Lung (tissue), 12 donors: ENCODE data around the gene UMPS. TPM values are rescaled to one million over a fixed set of nuclear protein-coding genes. Genes with fewer than 3 reads are reported as not detected.
"Not testable (repeated sequence)": the region's sequence is repeated elsewhere in the genome, so short reads cannot be mapped to it uniquely, and the experiment has no call there.

ENCODE experiments used
- ATAC-seq: fragments of 200-7000 bp; cut with Tn5 transposase; one replicate; pipeline ENCODE4 v1.9.1; 2020; ENCODE audit warnings: moderate number of reproducible peaks; ENCODE audit not compliant: insufficient read depth, low FRiP score
- DNase-seq, 3 donors: peaks; one replicate each; pipeline ENCODE4 v3.0.0-alpha.2; 2013 to 2017
- H3K27ac ChIP-seq, 2 donors: one replicate each; pipeline ENCODE4 v1.5.1; 2013; ENCODE audit warnings: mild to moderate bottlenecking in 2 of 2, moderate library complexity in 2 of 2, control low read depth in 1 of 2, inconsistent platforms in 1 of 2, low read depth in 1 of 2, low read length in 1 of 2
- H3K27me3 ChIP-seq, 3 donors: one replicate each; pipeline ENCODE4 v1.5.1; 2013; ENCODE audit warnings: low read length in 2 of 3; ENCODE audit not compliant: control insufficient read depth in 3 of 3, insufficient read depth in 3 of 3
- H3K36me3 ChIP-seq, 4 donors: one replicate each; pipeline ENCODE4 v1.5.1; 2013; ENCODE audit warnings: low read length in 4 of 4, mild to moderate bottlenecking in 1 of 4, moderate library complexity in 1 of 4; ENCODE audit not compliant: control insufficient read depth in 4 of 4, insufficient read depth in 4 of 4
- H3K4me1 ChIP-seq, 5 donors: one replicate each; pipeline ENCODE4 v1.5.1; 2013; ENCODE audit warnings: low read length in 5 of 5, mild to moderate bottlenecking in 2 of 5, moderate library complexity in 1 of 5; ENCODE audit not compliant: control insufficient read depth in 5 of 5, insufficient read depth in 5 of 5
- H3K4me3 ChIP-seq: one replicate; pipeline ENCODE4 v1.5.1; 2013; ENCODE audit warnings: mild to moderate bottlenecking, control low read depth, moderate library complexity
- H3K9ac ChIP-seq, 2 donors: one replicate each; pipeline ENCODE4 v1.5.1; 2013; ENCODE audit warnings: low read length in 2 of 2, control low read depth in 1 of 2; ENCODE audit not compliant: insufficient read depth in 1 of 2
- H3K9me3 ChIP-seq, 4 donors: one replicate each; pipeline ENCODE4 v1.5.1; 2013; ENCODE audit warnings: low read length in 3 of 4, mild to moderate bottlenecking in 1 of 4, moderate library complexity in 1 of 4; ENCODE audit not compliant: control insufficient read depth in 4 of 4, insufficient read depth in 3 of 4
- WGBS, 2 donors: extraction: QIAGEN DNeasy Blood & Tissue Kit; methylation state at CpG; one replicate each; pipeline ENCODE4 v1.1.7; 2013; 5-methylcytosine and 5-hydroxymethylcytosine counted together
- polyA plus RNA-seq, 2 donors: library from polyadenylated mRNA; stranded (reverse); fragments of 200-250 nt; gene quantifications; one replicate each; pipeline ENCODE4 v1.2.1, GENCODE V29; 2013
- total RNA-seq, 2 donors: library from RNA; depleted of rRNA in 1 of 2; stranded (reverse); fragments of >200 nt in 1 of 2; gene quantifications; one replicate each; pipeline ENCODE4 v1.2.1, GENCODE V29; 2014 to 2021
- TF ChIP-seq, protein P1 (sequence below): IDR thresholded peaks from 2 replicates; pipeline ENCODE4 v1.5.1; 2012; ENCODE audit warnings: mild to moderate bottlenecking; ENCODE audit errors: control extremely low read depth, extremely low read depth
- donor health status: control.
- donor health status: control.
- donor health status: Bipolar disorder and iron deficiency.
- donor health status: healthy.
- donor health status: DM: yes; HTN: yes; CAD: no.

UMPS gene
- total and polyA plus RNA-seq, 4 donors, result 17.4 to 27.6 (median 20.4) TPM

- 80% methylated on average over 1 of the region's 1 CpG for WGBS, 2 donors
- peaks cover 0 to 1% (median 0%) of the 10 kb centered on the region in 5 donors for H3K4me1 ChIP-seq
- H3K27me3 ChIP-seq, result no peaks in the 10 kb centered on the region
- no peak overlapping the region for H3K4me3 ChIP-seq
- no peak for DNase-seq
- no peak overlapping the region for H3K27ac ChIP-seq
- peaks cover 0 to 4% (median 0%) of the 10 kb centered on the region in 4 donors for H3K36me3 ChIP-seq
- no peaks in the 10 kb centered on the region for H3K9me3 ChIP-seq
- TF ChIP-seq, protein P1, sequence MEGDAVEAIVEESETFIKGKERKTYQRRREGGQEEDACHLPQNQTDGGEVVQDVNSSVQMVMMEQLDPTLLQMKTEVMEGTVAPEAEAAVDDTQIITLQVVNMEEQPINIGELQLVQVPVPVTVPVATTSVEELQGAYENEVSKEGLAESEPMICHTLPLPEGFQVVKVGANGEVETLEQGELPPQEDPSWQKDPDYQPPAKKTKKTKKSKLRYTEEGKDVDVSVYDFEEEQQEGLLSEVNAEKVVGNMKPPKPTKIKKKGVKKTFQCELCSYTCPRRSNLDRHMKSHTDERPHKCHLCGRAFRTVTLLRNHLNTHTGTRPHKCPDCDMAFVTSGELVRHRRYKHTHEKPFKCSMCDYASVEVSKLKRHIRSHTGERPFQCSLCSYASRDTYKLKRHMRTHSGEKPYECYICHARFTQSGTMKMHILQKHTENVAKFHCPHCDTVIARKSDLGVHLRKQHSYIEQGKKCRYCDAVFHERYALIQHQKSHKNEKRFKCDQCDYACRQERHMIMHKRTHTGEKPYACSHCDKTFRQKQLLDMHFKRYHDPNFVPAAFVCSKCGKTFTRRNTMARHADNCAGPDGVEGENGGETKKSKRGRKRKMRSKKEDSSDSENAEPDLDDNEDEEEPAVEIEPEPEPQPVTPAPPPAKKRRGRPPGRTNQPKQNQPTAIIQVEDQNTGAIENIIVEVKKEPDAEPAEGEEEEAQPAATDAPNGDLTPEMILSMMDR, result no peak
- no peak for ATAC-seq
- H3K9ac ChIP-seq, result no peak overlapping the region
Measured at GRCh38 chr3:124705552-124705951, 24.7 kb upstream of the UMPS start.

DNA sequence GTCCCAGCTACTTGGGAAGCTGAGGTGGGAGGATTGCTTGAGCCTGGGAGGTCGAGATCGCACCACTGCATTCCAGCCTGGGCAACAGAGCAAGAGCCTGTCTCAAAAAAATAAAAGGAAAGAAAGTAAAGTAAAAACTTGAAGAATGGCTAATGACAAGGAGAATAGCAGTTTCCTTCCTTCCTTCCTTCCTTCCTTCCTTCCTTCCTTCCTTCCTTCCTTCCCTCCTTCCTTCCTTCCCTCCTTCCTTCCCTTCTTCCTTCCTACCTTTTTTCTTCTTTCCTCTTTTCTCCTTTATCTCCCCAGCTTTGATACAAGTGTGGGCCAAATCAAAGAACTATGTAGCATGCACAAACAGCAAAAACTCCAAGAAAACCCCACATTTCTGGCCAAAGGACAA is 23.0 kb upstream of the UMPS start:
- not testable (repeated sequence) for DNase-seq, ATAC-seq, H3K9ac ChIP-seq, H3K4me1 ChIP-seq, H3K27ac ChIP-seq, H3K27me3 ChIP-seq, H3K36me3 ChIP-seq, H3K4me3 ChIP-seq, H3K9me3 ChIP-seq
- 94 to 100% methylated on average over 2 of the region's 2 CpGs for WGBS, 2 donors

DNA sequence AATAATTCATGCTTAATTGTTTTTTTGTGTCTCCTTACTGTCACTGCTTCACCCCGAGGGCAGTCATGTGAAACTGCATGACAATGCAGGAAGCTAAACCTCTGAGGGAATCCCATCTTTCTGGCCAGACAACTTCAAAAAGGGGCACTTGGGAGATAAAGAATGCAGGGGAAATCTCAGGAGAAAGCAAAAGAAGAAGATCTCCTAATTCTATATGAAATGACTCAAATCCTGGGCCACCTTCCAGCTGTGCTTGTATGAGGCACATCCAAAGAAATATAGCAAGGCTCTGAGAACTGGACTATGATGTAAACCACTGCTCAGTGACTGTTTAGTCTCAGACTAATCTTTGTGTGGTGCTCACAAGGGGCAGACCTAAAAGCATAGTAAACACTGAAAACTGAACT is 22.6 kb upstream of the UMPS start:
- DNase-seq (no peak), ATAC-seq (no peak)
- 42 to 59% methylated on average over 1 of the region's 1 CpG for WGBS, 2 donors

GRCh38 chr3:124714223-124714853 is 15.9 kb upstream of the UMPS start:
- peak in 1 of 3 donors; percentile 21 for DNase-seq
- H3K4me3 ChIP-seq, result no peak overlapping the region
- H3K36me3 ChIP-seq, result peaks cover 0 to 8% (median 4%) of the 10 kb centered on the region in 4 donors
- no peak for ATAC-seq
- no peaks in the 10 kb centered on the region for H3K4me1 ChIP-seq
- no peak overlapping the region for H3K27ac ChIP-seq
- H3K27me3 ChIP-seq, result no peaks in the 10 kb centered on the region
- 71 to 86% methylated on average over 11 of the region's 11 CpGs for WGBS, 2 donors
- TF ChIP-seq, protein P1, result no peak
- H3K9ac ChIP-seq, result no peak overlapping the region
- H3K9me3 ChIP-seq, result peaks cover 0 to 2% (median 0%) of the 10 kb centered on the region in 4 donors

More for the DNA sequence above, 22.6 kb upstream of the UMPS start:
- no peak overlapping the region for H3K27ac ChIP-seq
- H3K9ac ChIP-seq, result no peak overlapping the region
- H3K9me3 ChIP-seq, result peaks cover 0 to 2% (median 0%) of the 10 kb centered on the region in 4 donors
- TF ChIP-seq, protein P1, result no peak
- H3K27me3 ChIP-seq, result no peaks in the 10 kb centered on the region
- H3K4me1 ChIP-seq, result no peaks in the 10 kb centered on the region
- H3K36me3 ChIP-seq, result peaks cover 0 to 4% (median 0%) of the 10 kb centered on the region in 4 donors
- H3K4me3 ChIP-seq, result no peak overlapping the region
